NB4 (cell line): ENCODE measurements around the gene DCHS1.

Experiments used
- CTCF ChIP-seq: IDR thresholded peaks from one replicate; pipeline ENCODE4 v1.5.1; 2012; ENCODE audit warnings: low read depth, low read length
- POLR2A ChIP-seq: IDR thresholded peaks from 2 replicates; pipeline ENCODE4 v1.6.1; 2011; ENCODE audit warnings: mild to moderate bottlenecking; ENCODE audit not compliant: insufficient read length; ENCODE audit errors: extremely low read depth

- TF ChIP-seq CTCF (no peak), POLR2A (no peak)
Measured at GRCh38 chr11:6622261-6623171, 33.1 kb downstream of the DCHS1 start.
